Measurements from ENCODE around the gene GPANK1.
"Not testable (repeated sequence)": the region's sequence is repeated elsewhere in the genome, so short reads cannot be mapped to it uniquely, and the experiment has no call there.

The GPANK1 gene

DNA sequence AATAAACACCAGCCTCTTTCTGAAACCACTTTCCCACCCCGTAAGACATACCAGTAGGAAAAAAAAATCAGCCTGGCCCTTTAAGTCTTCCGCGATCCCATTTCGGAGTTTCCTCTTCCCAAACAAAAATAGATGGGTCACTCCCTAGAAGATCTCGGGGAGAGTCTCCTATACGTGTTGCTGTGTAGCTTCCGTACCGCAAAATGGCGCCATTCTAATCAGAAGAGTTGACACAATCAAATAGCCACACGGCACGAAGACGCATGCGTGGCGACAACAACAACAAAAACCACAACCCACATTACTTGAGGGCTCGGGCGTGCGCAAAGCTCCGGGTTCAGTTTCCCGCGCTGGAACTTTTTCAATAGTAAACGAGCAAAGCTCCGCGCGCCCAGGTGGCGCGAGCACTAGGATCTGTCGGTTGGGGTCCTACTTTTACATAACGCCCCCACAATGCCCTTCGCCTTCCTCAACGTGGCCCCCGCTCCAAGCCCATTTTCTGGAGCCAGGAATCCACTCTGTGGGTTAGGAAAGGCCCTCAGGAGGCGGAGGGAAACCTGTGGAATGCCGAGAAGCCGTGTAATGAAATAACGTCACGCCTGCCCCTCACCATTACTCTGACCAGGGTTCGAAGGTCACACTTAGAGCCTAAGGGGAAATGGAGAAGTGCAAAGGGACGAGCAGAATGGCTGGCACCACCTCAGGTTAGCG lies at the start of gene GPANK1:
TSS of gene GPANK1 (minus strand) at position 208 of the 711 bp plus-strand sequence. CDS start 519 bp downstream, outside the sequence.
- DNase-seq = peak; percentile 94

DNA sequence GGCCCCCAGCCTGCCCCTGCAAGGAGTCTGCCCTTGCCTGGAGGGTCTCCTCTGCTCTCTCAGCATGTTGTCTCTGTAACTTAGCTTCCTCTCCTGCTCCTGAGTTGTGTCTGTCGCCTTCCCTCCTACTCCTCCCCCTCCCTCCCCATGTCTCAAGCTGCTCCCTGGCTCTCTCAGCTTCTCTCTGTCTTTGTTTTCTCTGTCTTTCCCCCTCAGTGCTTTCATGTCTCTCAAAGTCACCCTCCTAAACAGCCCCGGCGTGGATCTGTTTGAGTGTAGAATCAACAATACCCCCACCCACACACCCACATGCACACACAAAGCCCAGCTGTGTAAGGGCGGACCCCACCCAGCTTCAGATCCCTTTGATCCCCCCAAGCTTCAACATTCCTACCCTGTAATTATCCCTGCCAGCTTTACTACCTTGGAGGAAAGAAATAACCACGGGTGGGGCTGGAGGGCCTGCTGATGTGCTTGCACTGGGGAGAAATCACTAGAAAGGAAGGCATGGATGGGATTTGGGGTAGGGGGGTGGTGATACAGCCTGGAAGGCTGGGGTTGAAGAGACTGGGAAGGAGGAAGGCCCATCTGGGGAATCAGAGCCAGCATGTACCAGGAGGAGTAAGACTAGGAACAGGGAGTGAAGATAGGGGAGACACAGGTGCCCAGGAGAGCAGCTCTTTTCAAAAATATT lies 49.3 kb upstream of the GPANK1 start:
- no peak for DNase-seq

DNA sequence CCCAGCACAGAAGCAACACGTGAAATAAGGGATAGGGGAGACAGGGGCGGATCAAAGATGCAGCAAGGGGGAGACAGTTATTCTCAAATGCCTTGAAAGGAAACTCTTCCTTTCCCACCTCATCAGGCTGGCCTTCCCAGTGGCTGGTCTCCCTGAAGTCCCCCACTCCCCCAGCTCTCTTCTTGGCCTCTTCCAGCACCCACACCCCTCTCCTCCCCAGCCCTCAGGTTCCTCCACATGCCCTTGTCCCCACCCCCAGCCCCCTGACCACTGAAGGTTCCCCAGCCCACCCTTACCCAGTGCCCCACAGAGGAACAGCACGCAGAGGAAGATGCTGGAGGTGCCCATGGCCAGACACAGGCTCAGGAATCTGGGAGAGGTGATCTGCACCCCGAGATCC lies 48.7 kb upstream of the GPANK1 start:
- DNase-seq = no peak

DNA sequence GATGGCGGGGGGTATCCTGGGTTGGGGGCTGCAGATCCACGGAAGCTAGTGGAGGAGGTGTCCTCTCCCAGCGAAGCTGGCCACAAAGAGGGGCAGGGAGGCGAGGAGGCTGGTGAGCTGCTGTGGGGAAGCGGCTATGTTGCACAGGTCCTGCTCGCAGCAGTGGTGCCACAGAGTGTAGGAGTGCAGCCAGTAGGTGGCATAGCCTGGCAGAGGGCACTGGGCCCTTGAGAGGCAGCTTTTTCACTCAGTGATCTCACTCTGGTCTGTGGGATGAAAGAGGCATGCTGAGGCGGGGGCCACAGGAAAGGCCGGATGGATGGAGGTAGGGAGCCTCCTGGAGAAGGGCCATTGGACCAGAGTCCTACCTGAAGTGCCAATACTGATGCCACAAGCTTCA lies 47.5 kb upstream of the GPANK1 start:
- DNase-seq = peak; percentile 21

DNA sequence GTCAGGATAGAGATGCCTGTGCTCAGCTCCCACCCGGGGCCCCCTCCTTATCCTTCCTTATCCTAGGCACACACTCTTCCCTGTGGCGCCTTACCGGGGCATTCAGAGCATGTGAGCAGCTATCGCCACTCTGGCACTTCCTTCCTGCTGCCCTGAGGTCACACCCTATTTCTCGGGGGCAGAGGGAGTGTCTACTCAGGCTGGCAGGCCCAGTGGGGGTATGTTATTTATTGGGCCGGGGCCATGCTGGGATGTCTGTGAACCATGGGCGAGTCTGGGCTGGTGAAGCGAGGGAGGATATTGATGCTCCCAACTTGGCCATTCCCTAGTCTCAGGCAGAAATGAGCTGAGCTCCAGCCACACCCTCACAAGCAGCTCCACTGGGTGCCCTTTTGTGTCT lies 46.4 kb upstream of the GPANK1 start:
- DNase-seq = no peak

DNA sequence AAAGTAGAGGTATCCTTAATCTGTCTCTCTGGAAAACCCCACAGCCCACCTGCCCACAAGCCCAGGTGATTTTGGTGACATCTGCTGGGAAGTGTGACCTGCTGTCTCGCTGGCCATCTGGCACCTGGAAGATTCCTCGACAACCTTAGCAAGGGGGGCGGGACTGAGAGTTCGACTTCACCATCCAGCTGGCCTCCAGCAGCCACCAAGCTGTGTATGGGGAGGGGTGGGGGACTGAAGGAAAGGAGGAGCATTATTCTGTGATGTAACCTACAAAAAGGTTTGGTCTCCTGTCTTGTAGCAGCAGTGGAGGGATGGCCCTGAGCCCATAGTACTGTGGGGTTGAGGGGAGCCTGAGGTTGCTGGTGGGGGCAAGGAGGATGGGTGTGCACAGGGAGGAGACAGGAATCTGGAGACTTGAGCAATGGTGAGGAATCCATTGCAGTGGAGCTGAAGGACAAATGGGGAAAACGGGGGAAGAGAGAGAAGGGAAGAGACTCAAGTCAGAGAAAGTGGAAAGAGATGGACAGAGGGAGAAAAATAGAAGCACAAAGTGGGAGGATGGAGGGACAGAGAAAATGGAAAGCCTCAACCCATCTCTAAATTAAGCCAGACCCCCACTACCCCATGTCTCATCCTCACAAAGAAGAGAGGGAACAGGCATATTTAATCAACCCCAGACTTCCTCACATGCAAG lies 45.9 kb upstream of the GPANK1 start:
- DNase-seq = no peak

DNA sequence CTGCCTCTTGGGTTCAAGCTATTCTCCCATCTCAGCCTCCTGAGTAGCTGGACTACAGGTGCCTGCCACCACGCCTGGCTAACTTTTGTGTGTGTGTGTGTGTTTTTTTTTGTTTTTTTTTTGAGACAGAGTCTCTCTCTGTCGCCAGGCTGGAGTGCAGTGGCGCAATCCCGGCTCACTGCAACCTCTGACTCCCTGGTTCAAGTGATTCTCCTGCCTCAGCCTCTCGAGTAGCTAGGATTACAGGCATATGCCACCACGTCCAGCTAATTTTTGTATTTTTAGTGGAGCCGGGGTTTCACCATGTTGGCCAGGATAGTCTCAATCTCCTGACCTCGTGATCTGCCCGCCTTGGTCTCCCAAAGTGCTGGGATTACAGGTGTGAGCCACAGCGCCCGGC lies 44.4 kb upstream of the GPANK1 start:
- DNase-seq = not testable (repeated sequence)

DNA sequence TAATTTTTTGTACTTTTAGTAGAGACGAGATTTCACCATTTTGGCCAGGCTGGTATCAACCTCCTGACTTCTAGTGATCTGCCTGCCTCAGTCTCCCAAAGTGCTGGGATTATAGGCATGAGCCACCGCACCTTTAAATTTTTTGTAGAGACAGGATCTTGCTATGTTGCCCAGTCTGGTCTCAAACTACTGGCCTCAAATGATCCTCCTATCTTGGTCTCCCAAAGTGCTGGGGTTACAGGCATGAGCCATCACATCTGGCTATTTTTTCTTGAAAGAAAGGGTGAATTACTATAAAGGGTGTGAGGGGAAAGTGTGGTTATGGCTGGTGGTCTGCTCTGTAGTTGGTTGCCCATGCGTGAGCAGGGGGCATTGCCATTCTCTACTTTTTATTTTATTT lies 43.4 kb upstream of the GPANK1 start:
- DNase-seq = no peak

DNA sequence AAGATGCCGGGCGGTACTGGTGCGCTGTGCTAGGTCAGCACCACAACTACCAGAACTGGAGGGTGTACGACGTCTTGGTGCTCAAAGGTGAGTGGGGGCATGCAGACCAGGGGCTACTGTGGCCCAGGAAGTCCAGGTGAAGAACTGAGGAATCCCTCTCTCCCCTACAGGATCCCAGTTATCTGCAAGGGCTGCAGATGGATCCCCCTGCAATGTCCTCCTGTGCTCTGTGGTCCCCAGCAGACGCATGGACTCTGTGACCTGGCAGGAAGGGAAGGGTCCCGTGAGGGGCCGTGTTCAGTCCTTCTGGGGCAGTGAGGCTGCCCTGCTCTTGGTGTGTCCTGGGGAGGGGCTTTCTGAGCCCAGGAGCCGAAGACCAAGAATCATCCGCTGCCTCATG lies 42.9 kb upstream of the GPANK1 start:
- DNase-seq = no peak

DNA sequence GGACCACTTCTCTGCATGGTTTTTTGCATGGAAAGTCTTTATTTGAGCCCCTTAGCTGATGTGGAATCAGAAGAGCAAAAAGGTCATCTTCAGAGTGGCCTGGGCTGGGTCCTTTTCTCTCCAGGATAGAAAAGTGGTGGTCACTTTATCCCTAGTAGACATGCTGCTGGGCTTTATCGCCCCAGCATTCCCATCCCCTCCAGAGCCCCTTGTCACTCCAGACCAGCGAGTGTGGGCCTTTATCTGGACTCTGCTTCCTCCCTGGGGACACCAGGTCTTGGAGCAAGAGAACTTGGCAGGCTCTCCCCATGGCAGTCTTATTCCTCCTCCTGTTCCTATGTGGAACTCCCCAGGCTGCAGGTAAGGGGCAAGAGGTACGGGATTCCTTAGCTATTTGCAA lies 41.8 kb upstream of the GPANK1 start, which contains the start of gene LY6G6F:
TSS of gene LY6G6F (plus strand) at position 268 of the 400 bp plus-strand sequence. CDS start at position 309, 41 bp downstream.
- no peak for DNase-seq

DNA sequence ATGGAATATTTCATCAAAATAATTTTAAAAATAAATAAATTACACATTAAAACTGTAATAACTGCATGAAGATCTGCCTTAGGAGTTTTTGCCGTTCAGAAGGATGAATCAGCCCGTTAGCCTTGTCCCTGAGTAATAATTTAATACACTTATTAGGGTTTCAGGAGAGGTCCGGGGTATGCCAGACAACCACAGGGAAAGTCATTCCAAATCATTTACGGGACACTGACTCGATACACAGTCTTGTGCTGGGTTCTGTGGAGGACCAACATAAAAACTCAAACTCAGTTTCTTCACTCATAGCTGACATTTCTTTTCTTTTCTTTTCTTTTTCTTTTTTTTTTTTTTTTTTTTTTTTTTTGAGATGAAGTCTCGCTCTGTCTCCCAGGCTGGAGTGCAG lies 41.1 kb upstream of the GPANK1 start:
- no peak for DNase-seq

DNA sequence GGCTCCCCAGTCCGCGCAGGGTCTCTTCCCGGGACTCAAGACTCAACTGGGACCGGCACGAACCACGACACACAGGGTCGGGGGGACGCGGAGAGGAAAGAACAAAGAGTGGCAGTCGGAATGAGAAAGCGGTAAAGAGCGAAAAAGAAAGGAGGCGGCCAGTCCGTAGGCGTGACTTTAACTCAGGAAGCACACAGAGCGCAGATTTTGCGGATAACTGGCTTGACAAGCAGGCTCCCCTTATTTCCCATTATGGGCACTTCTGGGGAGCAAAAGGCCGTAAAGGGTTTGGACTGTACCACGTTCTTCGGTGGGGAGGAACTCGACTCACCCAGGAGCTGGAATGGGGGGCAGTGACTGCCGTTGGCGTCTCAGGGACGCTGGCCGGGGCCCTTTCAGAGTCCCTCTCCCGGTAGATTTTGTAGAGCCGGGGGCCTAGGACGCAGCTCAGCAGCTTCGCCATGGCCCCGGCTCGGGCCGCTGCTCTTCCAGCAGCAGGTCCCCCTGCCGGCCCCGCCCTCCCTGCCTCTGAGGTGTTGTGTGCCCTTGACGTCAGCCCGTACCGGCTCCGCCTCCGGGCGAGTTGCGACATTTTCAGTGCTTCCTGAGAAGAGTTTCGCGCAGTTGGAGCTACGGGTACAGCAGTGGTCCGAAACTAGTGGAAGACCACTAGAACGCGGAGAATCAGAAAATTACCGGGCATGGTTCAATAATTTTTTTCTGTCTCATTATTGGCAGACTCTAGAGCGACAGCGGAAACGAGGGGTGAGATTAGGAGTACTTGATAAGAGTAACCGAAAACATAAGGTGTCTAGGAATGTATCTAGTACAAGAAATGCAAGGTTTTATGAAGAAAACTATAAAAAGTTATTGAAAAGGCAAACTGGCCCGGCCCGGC lies 38.3 kb upstream of the GPANK1 start, which contains the start of gene ABHD16A:
TSS of gene ABHD16A (minus strand) at position 506 of the 898 bp plus-strand sequence. CDS start at position 463, 43 bp downstream.
- peak; percentile 99 for DNase-seq

DNA sequence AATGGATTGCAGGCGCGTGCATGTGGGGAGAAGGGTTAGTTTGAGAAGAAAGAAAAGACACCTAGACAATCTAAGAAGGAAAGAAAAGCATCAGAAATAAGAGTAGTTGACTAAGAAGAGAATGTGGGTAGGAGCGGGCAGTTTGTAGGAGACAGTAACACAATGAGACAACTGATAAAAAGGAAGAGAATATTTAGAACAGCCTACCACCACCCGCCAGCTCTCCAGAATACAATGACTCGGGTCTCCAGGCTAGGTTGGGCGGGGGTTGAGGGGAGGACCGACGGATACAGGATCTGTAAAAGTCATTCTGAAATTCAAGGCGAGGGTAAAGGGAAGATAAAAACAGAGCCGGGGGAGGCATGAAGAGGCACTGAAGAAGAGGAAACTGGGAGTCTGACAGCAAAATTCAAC lies 37.6 kb upstream of the GPANK1 start:
- peak; percentile 49 for DNase-seq

DNA sequence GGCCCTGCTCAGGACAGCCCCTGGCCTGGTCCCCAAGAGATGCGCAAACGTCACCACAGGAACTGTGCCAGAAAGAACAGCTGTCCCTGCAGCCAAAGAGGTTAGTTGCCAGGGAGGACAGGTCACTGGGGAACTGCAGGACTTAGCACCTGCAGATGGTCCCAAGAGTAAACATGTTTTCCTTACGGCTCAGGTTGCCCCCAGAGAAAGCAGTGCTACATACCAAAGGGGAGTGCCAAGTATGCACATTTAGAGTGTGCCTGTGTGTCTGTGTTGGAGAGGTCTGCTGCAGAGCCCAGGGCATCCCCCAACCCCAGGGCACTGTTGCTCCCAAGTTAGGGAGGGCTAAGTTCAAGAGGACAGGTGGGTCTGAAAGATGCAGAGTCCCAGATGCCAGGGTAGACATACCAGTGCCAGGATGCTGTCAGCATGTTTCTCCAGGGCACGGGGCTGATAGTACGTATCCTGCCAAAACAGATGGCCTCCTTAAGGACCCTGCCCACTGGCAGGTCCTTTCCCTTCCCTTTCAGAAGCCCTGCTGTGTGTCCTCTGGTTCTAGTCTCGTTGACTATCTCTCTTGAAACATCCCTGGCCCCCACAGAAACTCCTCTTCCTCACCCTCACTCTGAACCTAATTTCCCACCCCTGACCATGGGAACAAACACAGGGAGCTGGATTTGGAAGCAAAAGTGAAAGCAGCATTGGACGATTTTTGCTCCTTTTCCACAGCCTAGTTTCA lies 37.0 kb upstream of the GPANK1 start:
- DNase-seq = no peak

DNA sequence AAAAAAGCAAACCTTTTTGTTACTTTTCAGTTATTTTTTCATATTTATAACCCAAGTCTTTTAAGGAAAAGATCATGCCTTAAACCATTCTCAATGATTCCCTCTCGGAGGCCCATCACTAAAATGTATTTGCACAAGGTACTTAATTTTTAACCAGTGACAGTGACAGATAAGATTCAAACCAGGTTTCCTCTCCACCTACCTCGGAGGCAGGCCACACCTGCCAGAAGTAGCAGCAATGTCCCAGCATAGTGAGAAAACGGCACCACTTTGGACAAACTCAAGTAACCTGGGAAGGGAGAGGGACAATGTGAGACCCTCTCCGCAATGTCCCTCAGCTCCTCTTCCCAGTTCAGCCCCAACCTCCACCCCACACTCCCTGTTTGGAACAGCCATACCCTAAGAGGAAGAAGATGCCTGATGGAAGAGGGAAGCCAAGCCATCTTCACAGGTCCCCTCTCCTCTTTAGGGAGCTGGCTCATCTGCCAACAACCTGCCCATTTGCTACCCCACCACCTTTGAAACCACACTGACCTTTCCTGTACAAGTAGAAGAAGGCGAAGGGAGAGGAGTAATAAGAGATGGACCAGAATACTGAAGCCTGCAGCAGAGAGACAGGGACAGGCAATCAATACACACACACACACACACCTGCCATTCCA lies 36.1 kb upstream of the GPANK1 start:
- DNase-seq = no peak

DNA sequence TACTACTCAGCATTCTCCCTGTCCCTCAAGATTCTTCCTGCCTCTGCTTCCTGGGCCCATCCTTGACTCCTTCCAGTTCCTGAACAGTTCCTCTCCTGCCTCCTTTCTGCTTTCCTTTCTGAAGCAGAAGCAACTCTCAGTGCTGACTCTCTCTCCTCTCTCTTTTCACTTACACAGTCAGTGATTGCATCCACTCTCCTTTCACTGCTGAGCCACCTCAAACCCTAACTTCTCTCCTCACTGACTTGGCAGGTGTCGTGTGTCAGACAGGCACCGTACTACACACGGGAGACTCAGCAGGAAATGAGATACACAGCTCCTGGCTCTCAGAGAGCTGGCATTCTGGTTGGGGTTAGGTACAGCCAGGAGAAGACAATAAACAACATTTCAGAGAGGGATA lies 32.8 kb upstream of the GPANK1 start:
- DNase-seq = peak; percentile 40

DNA sequence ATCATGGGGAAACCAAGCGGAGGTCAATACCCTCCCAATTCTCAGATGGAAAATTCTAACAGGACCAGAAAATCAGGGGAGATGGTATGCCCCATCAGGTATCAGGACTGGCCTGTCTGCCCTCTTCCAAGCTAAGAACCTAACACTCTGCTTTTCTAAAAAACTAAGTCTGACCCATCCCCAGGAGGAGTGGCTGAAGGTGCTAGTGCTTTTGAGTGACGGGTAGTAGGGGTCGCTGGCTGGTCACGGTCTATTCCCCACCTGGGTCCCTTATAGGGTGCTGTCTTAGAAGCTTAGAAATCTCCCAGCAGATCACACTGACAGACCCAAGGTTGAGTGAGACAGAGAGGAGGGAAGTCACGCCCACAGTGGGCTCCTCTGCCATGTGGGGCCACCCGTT lies 28.7 kb upstream of the GPANK1 start:
- no peak for DNase-seq

DNA sequence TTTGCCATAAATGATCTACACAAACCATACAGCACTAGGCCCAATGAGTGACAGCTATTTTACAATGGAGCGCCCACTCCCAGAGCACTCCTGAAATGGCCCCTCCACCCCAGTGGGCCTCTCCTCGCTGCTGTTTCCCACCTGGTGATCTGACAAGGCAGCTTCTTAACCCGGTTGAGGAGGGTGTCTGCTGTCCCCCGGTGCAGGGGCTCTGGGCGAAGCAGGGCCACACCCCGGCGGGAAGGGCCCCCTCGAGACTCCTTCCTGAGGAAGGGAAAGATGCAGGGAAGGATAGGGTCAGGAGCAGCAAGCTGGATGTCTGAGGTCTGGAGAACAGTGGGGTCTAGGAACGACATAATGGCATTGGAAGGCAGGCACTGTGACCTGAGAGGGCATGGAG lies 28.1 kb upstream of the GPANK1 start:
- no peak for DNase-seq

DNA sequence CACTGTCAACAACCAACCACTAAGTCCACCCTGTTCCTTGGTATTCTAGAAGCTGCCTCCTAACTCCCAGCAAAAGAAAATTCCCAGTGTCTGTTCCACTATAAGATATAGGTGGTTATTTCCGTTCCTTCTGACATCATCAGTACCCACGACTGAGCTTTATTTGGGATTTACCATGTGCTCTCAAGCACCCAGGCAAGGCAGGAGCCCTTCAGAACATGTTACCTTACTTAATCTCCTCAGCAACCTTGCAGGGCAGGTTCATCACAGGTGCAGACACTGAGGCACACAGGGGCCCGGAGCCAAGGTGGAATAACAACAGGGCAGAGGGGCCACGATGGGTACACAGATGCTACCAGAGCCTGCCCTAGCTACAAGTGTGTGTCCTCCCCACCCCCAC lies 27.6 kb upstream of the GPANK1 start:
- DNase-seq = no peak

DNA sequence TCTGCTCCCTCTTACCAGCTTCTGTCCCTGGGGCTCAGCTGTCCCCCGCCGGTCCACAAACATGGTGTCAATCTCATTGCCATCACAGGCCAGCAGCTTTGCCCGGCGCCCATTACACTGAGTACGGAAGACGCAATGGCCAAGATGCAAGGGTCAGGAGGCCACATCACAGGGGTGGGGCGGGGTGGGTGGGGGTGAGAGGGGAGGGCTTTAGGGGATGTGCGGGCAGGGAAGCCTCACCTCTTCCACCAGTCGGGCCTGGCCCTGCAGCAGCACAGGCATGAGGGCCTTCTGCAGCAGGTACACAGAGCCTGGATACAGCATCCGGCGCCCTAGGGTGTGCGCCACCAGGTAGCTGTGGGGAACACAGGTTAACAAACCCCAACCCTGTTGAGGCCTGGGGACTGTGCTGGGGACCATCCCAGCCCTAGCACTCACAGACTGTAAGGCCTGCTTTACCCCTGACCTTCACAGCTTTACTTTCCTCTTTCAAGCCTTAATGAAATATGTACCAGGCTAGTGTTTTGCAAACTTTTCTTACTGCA lies 26.8 kb upstream of the GPANK1 start:
- DNase-seq = no peak

DNA sequence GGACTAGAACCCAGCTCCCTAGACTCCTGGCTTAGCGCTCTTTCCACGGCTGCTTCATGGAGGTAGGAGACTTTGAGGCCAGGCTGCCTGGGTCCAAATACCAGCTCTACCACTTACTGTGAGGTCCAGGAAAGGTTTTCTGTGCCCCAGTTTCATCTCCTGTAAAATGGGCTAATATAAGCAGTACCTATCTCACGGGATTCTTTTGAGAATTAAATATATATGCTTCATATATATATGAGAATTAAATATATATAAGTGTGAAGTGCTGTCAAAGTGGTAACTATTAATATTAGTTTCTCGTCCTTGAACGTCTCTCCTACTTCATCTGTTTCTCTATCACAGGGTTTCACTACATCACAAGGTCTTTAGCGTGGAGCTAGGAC lies 26.3 kb upstream of the GPANK1 start:
- DNase-seq = no peak
